GM23338 (cell line): ENCODE results near the gene TMEFF1. TPM values are rescaled to one million over a fixed set of nuclear protein-coding genes. Genes with fewer than 3 reads are reported as not detected.

Experiments used
- ATAC-seq: fragments of 200-7000 bp; cut with Tn5 transposase; 3 replicates; pipeline ENCODE4 v1.9.1; 2020
- DNase-seq: peaks from one replicate; pipeline ENCODE4 v3.0.0-alpha.2; 2015; ENCODE audit warnings: low spot score
- H2AFZ ChIP-seq: fragments of 200-600 bp; sonication (generic); 2 replicates; pipeline ENCODE4 v1.8.0; 2016; ENCODE audit warnings: antibody characterized with exemption, mild to moderate bottlenecking, moderate library complexity
- H3F3A ChIP-seq: fragments of 200-600 bp; sonication (generic); replicated peaks from 2 replicates; pipeline ENCODE4 v1.8.0; 2017; ENCODE audit warnings: antibody characterized with exemption, mixed run types, low read depth
- H3K27ac ChIP-seq: fragments of 200-600 bp; sonication (generic); 2 replicates; pipeline ENCODE4 v1.6.1; 2016; ENCODE audit warnings: low read depth
- H3K27me3 ChIP-seq: fragments of 200-600 bp; sonication (generic); 2 replicates; pipeline ENCODE4 v1.8.0; 2016; ENCODE audit warnings: mild to moderate bottlenecking, mixed run types, moderate library complexity; ENCODE audit not compliant: insufficient read depth
- H3K36me3 ChIP-seq: fragments of 200-600 bp; sonication (generic); 2 replicates; pipeline ENCODE4 v1.8.0; 2016; ENCODE audit warnings: mild to moderate bottlenecking; ENCODE audit not compliant: insufficient read depth
- H3K4me1 ChIP-seq: fragments of 200-600 bp; sonication (generic); 2 replicates; pipeline ENCODE4 v1.8.0; 2016; ENCODE audit warnings: mild to moderate bottlenecking, moderate library complexity; ENCODE audit not compliant: insufficient read depth
- H3K4me2 ChIP-seq: fragments of 200-600 bp; sonication (generic); 2 replicates; pipeline ENCODE4 v1.7.1; 2017; ENCODE audit warnings: mixed run types
- H3K4me3 ChIP-seq: fragments of 200-600 bp; sonication (generic); 2 replicates; pipeline ENCODE4 v1.6.1; 2016; ENCODE audit warnings: mixed run types
- H3K79me2 ChIP-seq: fragments of 200-600 bp; sonication (generic); replicated peaks from 2 replicates; pipeline ENCODE4 v1.8.0; 2017; ENCODE audit warnings: mild to moderate bottlenecking; ENCODE audit not compliant: insufficient read depth
- H3K9me2 ChIP-seq: fragments of 200-600 bp; sonication (generic); 2 replicates; pipeline ENCODE4 v1.8.0; 2017; ENCODE audit not compliant: insufficient read depth
- H4K20me1 ChIP-seq: fragments of 200-600 bp; sonication (generic); replicated peaks from 2 replicates; pipeline ENCODE4 v1.8.0; 2017; ENCODE audit warnings: mild to moderate bottlenecking; ENCODE audit not compliant: insufficient read depth
- H3K27ac Mint-ChIP-seq: 2 replicates; pipeline ENCODE4 v1.8.0; 2020; ENCODE audit warnings: inconsistent platforms, mild to moderate bottlenecking, moderate library complexity, mixed read lengths
- H3K27me3 Mint-ChIP-seq: 3 replicates; pipeline ENCODE4 v1.8.0; 2022; ENCODE audit warnings: low read depth, mild to moderate bottlenecking, moderate library complexity, mixed read lengths, inconsistent platforms; ENCODE audit not compliant: insufficient read depth, poor library complexity
- H3K36me3 Mint-ChIP-seq: 3 replicates; pipeline ENCODE4 v1.8.0; 2021; ENCODE audit warnings: low read depth, mild to moderate bottlenecking, inconsistent platforms, moderate library complexity, mixed read lengths
- H3K4me1 Mint-ChIP-seq: 3 replicates; pipeline ENCODE4 v1.8.0; 2020; ENCODE audit warnings: mild to moderate bottlenecking, inconsistent platforms, mixed read lengths
- H3K4me3 Mint-ChIP-seq: 3 replicates; pipeline ENCODE4 v1.8.0; 2021; ENCODE audit warnings: moderate library complexity, mild to moderate bottlenecking, inconsistent platforms, mixed read lengths
- H3K9me3 Mint-ChIP-seq: 3 replicates; pipeline ENCODE4 v1.8.0; 2020; ENCODE audit warnings: moderate library complexity, mild to moderate bottlenecking, inconsistent platforms, mixed read lengths
- CREB1 ChIP-seq: fragments of 250-450 bp; sonication (Bioruptor Pico); IDR thresholded peaks from 2 replicates; pipeline ENCODE4 v1.5.0; 2020; ENCODE audit warnings: low read depth, mild to moderate bottlenecking, moderate library complexity
- CTCF ChIP-seq, 2 experiments: fragments of 200-600 bp in 1 of 2; sonication (generic) in 1 of 2; conservative IDR thresholded peaks; 2 replicates each; pipeline versions ENCODE4 v1.5.1 to v1.6.1; 2016 to 2017; ENCODE audit warnings: antibody characterized with exemption in 2 of 2, low read depth in 2 of 2, mild to moderate bottlenecking in 2 of 2, moderate library complexity in 1 of 2
- ETS1 ChIP-seq: IDR thresholded peaks from 2 replicates; pipeline ENCODE4 v1.6.1; 2016; ENCODE audit warnings: antibody characterized with exemption
- EZH2 ChIP-seq: fragments of 200-600 bp; sonication (generic); IDR thresholded peaks from one replicate; pipeline ENCODE4 v1.8.0; 2017; ENCODE audit warnings: antibody characterized with exemption, mild to moderate bottlenecking, low read depth; ENCODE audit not compliant: unreplicated experiment
- EZH2phosphoT487 ChIP-seq: fragments of 200-600 bp; sonication (generic); IDR thresholded peaks from one replicate; pipeline ENCODE4 v1.8.1; 2018; ENCODE audit warnings: antibody characterized with exemption; ENCODE audit not compliant: unreplicated experiment
- JUNB ChIP-seq: IDR thresholded peaks from one replicate; pipeline ENCODE4 v1.6.1; 2016; ENCODE audit warnings: antibody characterized with exemption; ENCODE audit not compliant: unreplicated experiment
- NANOG ChIP-seq: IDR thresholded peaks from 2 replicates; pipeline ENCODE4 v1.6.1; 2016; ENCODE audit warnings: antibody characterized with exemption, borderline replicate concordance
- POLR2AphosphoS5 ChIP-seq: IDR thresholded peaks from 2 replicates; pipeline ENCODE4 v1.6.1; 2016; ENCODE audit warnings: antibody characterized with exemption, low read depth
- REST ChIP-seq: IDR thresholded peaks from one replicate; pipeline ENCODE4 v1.6.1; 2018; ENCODE audit warnings: antibody characterized with exemption; ENCODE audit not compliant: unreplicated experiment
- STAT1 ChIP-seq: IDR thresholded peaks from one replicate; pipeline ENCODE4 v1.6.1; 2016; ENCODE audit warnings: antibody characterized with exemption; ENCODE audit not compliant: unreplicated experiment
- ZNF114 ChIP-seq: fragments of 250-450 bp; sonication (Bioruptor Pico); IDR thresholded peaks from 2 replicates; pipeline ENCODE4 v1.5.0; 2020; ENCODE audit warnings: mild to moderate bottlenecking, moderate library complexity
- ZNF331 ChIP-seq: fragments of 250-450 bp; sonication (Bioruptor Pico); IDR thresholded peaks from 2 replicates; pipeline ENCODE4 v1.5.0; 2020; ENCODE audit warnings: low read depth, mild to moderate bottlenecking, moderate library complexity
- ZNF462 ChIP-seq: fragments of 250-450 bp; sonication (Bioruptor Pico); IDR thresholded peaks from 2 replicates; pipeline ENCODE4 v1.5.0; 2020; ENCODE audit warnings: mild to moderate bottlenecking, moderate library complexity
- polyA plus RNA-seq: library from polyadenylated mRNA; unstranded; fragments of >200 nt; fragmentation: Nextera tagmentation; extraction: Ambion mirVana; gene quantifications from 2 replicates; pipeline ENCODE4 v1.2.1, GENCODE V29; 2016
- total RNA-seq: library from RNA; depleted of rRNA; stranded (reverse); fragments of >200 nt; shearing (Covaris generic); gene quantifications from 2 replicates; pipeline ENCODE4 v1.2.3, GENCODE V29; 2014

TMEFF1 gene
- total and polyA plus RNA-seq, 2 experiments from 2014 or later: 6.6 to 85.2 TPM

- Histone ChIP-seq H3K79me2 (peaks cover 31% of the 10 kb centered on the region), H3K4me2 (peak overlapping the region; percentile 91; the same call in 1 of the 2 replicates), H3K4me1 (peaks cover 18% of the 10 kb centered on the region), H3K4me3 (peak overlapping the region; percentile 92; the same call in 1 of the 2 replicates), H3K9me2 (no peaks in the 10 kb centered on the region), H2AFZ (no peak overlapping the region; the same call in 1 of the 2 replicates), H3K36me3 (no peaks in the 10 kb centered on the region), H4K20me1 (0 out of 2 replicates have a peak, but pooled peaks cover 5% of the 10 kb centered on the region), H3K27ac (no peak overlapping the region), H3F3A (peaks cover 4% of the 10 kb centered on the region; the same call in 1 of the 2 replicates), H3K27me3 (no peaks in the 10 kb centered on the region)
- peaks cover 13% of the 10 kb centered on the region for H3K27me3 Mint-ChIP-seq
- DNase-seq (no peak), ATAC-seq (no peak)
- peak overlapping the region; percentile 88 for H3K4me3 Mint-ChIP-seq
- H3K36me3 Mint-ChIP-seq: peaks cover 12% of the 10 kb centered on the region; the same call in 2 of the 3 replicates
- TF ChIP-seq JUNB (no peak), STAT1 (no peak), ETS1 (no peak), POLR2AphosphoS5 (no peak), ZNF331 (no peak), ZNF114 (CRISPR knock-in tag) (no peak), CREB1 (no peak), ZNF462 (CRISPR knock-in tag) (no peak), NANOG (no peak), EZH2 (no peak), REST (no peak), CTCF (conservative IDR thresholded peaks at IDR 0.05; ENCODE audit: low read depth in 2 of 2) (no peak), EZH2phosphoT487 (no peak)
- no peaks in the 10 kb centered on the region for H3K9me3 Mint-ChIP-seq
- peaks cover 31% of the 10 kb centered on the region for H3K4me1 Mint-ChIP-seq
- no peak overlapping the region; the same call in 1 of the 2 replicates for H3K27ac Mint-ChIP-seq
Measured at GRCh38 chr9:100425758-100426157, 47.2 kb upstream of the TMEFF1 start.
